ENCODE measurements around the gene NUTM2A. TPM values are rescaled to one million over a fixed set of nuclear protein-coding genes. Genes with fewer than 3 reads are reported as not detected.
"Not testable (repeated sequence)": the region's sequence is repeated elsewhere in the genome, so short reads cannot be mapped to it uniquely, and the experiment has no call there.

Gene NUTM2A
- polyA plus RNA-seq, 3 donors from 2014 or later = 0.11 TPM; not detected in 2

- H3K4me1 Mint-ChIP-seq = peaks cover 37 to 40% of the 10 kb centered on the region in 2 donors
- H3K4me3 Mint-ChIP-seq; H3K36me3 Mint-ChIP-seq; DNase-seq; H3K27ac Mint-ChIP-seq; H3K9me3 Mint-ChIP-seq; H3K27me3 Mint-ChIP-seq (ENCODE audit: low read depth in 3 of 3): not testable (repeated sequence)
These were observed 5.9 kb upstream of the NUTM2A start for GRCh38 chr10:87219370-87219769.

GRCh38 chr10:87222789-87223188 lies 2.5 kb upstream of the NUTM2A start:
- H3K4me3 Mint-ChIP-seq; H3K9me3 Mint-ChIP-seq; H3K27me3 Mint-ChIP-seq (ENCODE audit: low read depth in 3 of 3); H3K27ac Mint-ChIP-seq; H3K36me3 Mint-ChIP-seq; DNase-seq: not testable (repeated sequence)
- peaks cover 11 to 13% of the 10 kb centered on the region in 2 donors for H3K4me1 Mint-ChIP-seq

DNA sequence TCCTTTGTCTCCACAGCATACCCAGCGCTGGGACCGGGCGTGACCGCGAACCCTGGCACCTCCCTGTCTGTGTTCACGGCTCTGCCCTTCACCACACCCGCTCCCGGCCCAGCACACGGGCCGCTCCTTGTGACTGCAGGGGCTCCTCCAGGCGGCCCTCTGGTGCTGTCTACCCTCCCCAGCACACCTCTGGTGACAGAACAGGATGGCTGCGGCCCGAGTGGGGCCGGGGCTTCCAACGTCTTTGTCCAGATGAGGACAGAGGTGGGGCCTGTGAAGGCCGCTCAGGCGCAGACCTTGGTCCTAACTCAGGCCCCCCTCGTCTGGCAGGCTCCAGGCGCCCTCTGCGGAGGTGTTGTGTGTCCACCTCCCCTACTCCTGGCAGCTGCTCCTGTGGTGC lies 3.0 kb downstream of the NUTM2A start:
- H3K9me3 Mint-ChIP-seq; H3K4me3 Mint-ChIP-seq; H3K4me1 Mint-ChIP-seq; H3K27me3 Mint-ChIP-seq (ENCODE audit: low read depth in 3 of 3); H3K27ac Mint-ChIP-seq; DNase-seq; H3K36me3 Mint-ChIP-seq: not testable (repeated sequence)

- H3K27ac Mint-ChIP-seq; H3K27me3 Mint-ChIP-seq (ENCODE audit: low read depth in 3 of 3); H3K4me1 Mint-ChIP-seq; H3K4me3 Mint-ChIP-seq; DNase-seq; H3K9me3 Mint-ChIP-seq; H3K36me3 Mint-ChIP-seq: not testable (repeated sequence)
These were observed 4.0 kb downstream of the NUTM2A start for GRCh38 chr10:87229211-87229610.

GRCh38 chr10:87234854-87235253 lies 9.6 kb downstream of the NUTM2A start:
- H3K27ac Mint-ChIP-seq; H3K27me3 Mint-ChIP-seq (ENCODE audit: low read depth in 3 of 3): not testable (repeated sequence)

DNA sequence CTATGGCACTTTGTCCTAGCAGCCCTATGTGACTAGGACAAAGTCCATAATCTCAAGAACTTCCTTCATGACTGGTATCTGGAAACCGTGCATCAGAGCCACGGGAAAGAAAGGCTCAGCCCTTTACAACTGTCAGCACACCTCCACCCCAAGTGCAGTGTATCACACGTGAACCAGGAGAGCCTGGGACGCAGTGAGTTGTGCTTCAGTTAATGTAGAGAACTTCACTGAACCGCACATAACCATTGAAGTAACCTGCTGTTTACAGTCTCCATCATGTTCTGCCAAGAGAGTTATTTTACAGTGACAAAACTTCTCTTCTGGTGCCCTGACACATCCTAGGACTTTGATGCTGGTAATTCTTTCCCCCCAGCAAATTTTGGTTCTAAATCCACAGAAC lies 12.0 kb downstream of the NUTM2A start:
- not testable (repeated sequence) for H3K9me3 Mint-ChIP-seq; H3K4me3 Mint-ChIP-seq; H3K4me1 Mint-ChIP-seq; H3K36me3 Mint-ChIP-seq; DNase-seq; H3K27me3 Mint-ChIP-seq (ENCODE audit: low read depth in 3 of 3)
- H3K27ac Mint-ChIP-seq = peak overlapping the region in 1 of 6 donors; percentile 46

More at GRCh38 chr10:87234854-87235253, 9.6 kb downstream of the NUTM2A start:
- H3K4me1 Mint-ChIP-seq, H3K36me3 Mint-ChIP-seq, H3K9me3 Mint-ChIP-seq, DNase-seq, H3K4me3 Mint-ChIP-seq: not testable (repeated sequence)

DNA sequence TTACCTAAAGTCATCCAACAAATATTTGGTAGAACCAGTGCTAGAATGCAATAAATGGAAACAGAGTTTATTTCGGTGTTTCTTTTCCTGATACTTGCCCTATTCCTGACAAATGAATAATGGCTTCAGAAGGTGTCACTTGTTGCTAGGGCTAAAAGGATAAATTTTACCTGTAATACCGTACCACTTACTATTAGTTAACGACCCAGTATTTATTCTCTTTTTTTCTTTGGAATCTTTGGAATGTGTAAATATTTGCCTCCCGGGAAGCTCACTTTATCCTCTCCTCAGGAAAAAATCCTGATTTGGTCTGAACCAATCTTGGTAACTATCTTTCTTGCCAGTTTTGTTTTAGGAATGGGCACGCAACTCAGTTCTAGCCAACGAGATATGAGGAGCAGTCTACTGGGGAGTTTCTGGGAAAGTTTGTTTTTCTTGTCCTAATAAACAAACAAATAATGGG lies 14.1 kb downstream of the NUTM2A start:
- H3K36me3 Mint-ChIP-seq; H3K4me3 Mint-ChIP-seq; H3K4me1 Mint-ChIP-seq; H3K27me3 Mint-ChIP-seq (ENCODE audit: low read depth in 3 of 3); H3K27ac Mint-ChIP-seq; DNase-seq; H3K9me3 Mint-ChIP-seq: not testable (repeated sequence)

DNA sequence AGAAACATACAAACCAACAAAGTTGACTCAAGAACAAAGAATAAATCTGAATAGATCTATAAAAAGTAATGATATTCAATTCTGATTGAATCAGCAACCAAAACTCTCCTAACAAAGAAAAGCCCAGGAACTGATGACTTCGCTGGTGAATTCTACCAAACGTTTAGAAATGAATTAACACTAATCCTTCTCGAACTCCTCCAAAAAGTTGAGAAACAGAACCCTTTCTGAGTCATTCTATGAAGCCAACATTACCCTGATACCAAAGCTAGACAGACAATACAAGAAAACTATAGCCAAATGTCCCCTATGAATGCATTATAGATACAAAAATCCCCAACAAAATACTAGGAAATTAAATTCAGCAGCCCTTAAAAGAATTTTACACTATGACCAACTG lies 16.9 kb downstream of the NUTM2A start:
- H3K9me3 Mint-ChIP-seq; DNase-seq; H3K4me1 Mint-ChIP-seq; H3K36me3 Mint-ChIP-seq; H3K27me3 Mint-ChIP-seq (ENCODE audit: low read depth in 3 of 3); H3K4me3 Mint-ChIP-seq; H3K27ac Mint-ChIP-seq: not testable (repeated sequence)

DNA sequence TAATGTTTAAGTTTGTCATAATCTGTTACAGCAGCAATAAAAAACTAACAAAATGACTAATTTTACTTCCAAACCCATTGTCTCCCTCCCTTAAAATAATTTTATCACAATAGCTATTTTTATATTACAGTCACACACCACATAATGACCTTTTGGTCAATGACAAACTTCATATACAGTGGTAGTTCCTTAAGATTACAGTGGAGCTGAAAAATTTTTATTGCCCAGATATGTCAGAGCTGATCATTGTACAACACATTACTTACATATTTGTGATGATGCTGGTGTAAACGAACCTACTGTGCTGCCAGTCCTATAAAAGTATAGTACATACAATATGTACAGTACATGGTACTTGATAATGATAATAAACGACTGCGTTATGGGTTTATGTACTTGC lies 22.1 kb downstream of the NUTM2A start:
- H3K4me3 Mint-ChIP-seq; DNase-seq; H3K27ac Mint-ChIP-seq; H3K9me3 Mint-ChIP-seq; H3K4me1 Mint-ChIP-seq; H3K27me3 Mint-ChIP-seq (ENCODE audit: low read depth in 3 of 3); H3K36me3 Mint-ChIP-seq: not testable (repeated sequence)

DNA sequence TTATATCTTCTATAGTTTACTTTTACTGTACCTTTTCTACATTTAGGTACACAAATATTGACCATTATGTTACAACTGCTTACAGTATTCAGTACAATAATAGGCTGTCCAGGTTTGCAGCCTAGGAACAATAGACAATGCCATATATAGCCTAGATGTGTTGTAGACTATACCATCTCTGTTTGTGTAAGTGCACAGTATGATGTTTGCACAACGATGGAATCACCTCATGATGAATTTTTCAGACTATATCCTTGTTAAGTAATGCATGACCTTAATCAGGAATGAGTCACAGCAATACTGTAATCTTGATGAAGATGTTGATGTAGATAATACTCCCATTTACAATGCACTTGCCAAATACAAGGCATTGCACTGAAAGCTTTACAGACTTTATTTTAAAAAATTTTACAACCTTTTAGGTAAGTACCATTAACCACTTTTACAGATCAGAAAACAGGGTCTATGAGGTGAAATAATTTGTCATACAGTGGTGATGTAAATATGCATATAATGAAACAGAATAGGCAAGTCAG lies 23.6 kb downstream of the NUTM2A start:
- H3K9me3 Mint-ChIP-seq; H3K27me3 Mint-ChIP-seq (ENCODE audit: low read depth in 3 of 3); DNase-seq; H3K4me1 Mint-ChIP-seq; H3K27ac Mint-ChIP-seq; H3K36me3 Mint-ChIP-seq; H3K4me3 Mint-ChIP-seq: not testable (repeated sequence)

DNA sequence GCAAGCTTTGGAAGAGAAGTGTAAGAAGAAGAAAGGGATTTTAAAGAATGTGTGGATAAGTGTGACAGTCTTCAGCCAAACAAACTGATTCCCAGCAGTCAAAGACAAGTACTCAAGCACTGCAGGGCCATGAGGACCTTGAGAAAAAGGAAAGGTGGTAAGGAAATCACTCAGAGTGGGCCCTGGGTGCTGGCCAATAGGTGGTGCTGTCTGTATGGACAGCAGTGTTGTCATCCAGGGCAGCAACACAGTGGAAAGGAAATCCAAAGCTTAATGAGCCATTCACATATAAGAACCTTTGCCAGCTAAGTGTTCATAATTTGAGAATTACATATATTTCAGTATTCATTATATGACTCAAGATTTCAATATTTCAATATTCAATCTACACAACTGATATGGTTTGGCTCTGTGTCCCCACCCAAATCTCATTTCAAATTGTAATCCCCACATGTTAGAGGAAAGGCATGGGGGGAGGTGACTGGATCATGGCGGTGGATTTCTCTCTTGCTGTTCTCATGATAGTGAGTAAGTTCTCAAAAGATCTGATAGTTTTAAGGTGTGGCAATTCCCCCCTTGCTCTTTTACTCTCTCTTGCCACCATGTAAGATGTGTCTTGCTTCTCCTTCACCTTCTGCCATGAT lies 55.6 kb downstream of the NUTM2A start:
- H3K27me3 Mint-ChIP-seq (ENCODE audit: low read depth in 3 of 3) = not testable (repeated sequence)

More for the DNA sequence above, 55.6 kb downstream of the NUTM2A start:
- not testable (repeated sequence) for H3K9me3 Mint-ChIP-seq, DNase-seq, H3K36me3 Mint-ChIP-seq, H3K4me3 Mint-ChIP-seq, H3K4me1 Mint-ChIP-seq, H3K27ac Mint-ChIP-seq

Other genes starting within 250 kb of the NUTM2A start
- gene FAM25A, start 205.2 kb upstream of the NUTM2A start, polyA plus RNA-seq = not detected
- 100 to 1,000 TPM; 136 to 205 (median 147) TPM for gene GLUD1, start 130.6 kb upstream of the NUTM2A start, polyA plus RNA-seq
- gene SHLD2, start 130.2 kb upstream of the NUTM2A start, polyA plus RNA-seq = 10 to 100 TPM; 16.7 to 19.5 (median 18.5) TPM
- gene NUTM2D, start 132.3 kb downstream of the NUTM2A start, polyA plus RNA-seq = under 1 TPM in 1 of 3 donors, not detected in 2; 0.06 TPM

Data from immature natural killer cell (primary cell).